Heart left ventricle (tissue), 16 donors: ENCODE data around the gene FAM24A. TPM values are rescaled to one million over a fixed set of nuclear protein-coding genes. Genes with fewer than 3 reads are reported as not detected.
"Not testable (repeated sequence)": the region's sequence is repeated elsewhere in the genome, so short reads cannot be mapped to it uniquely, and the experiment has no call there.

Experiments
- ATAC-seq, 4 donors: fragments of 200-7000 bp; cut with Tn5 transposase; one replicate each; pipeline ENCODE4 v1.9.1; 2020 to 2022; ENCODE audit warnings: moderate library complexity in 4 of 4, mild to moderate bottlenecking in 3 of 4, moderate number of reproducible peaks in 1 of 4
- DNase-seq, 5 donors: peaks; one replicate each; pipeline ENCODE4 v3.0.0-alpha.2; 2020
- H3K27ac ChIP-seq, 12 donors: fragments of 200-600 bp; sonication (generic) in 4 of 12; one replicate each; pipeline versions ENCODE4 v1.5.0 to v1.8.0; 2016 to 2022; ENCODE audit warnings: mild to moderate bottlenecking in 2 of 12
- H3K27me3 ChIP-seq, 9 donors: fragments of 200-600 bp; sonication (generic) in 2 of 9; one replicate each; pipeline versions ENCODE4 v1.5.1 to v1.8.0; 2016 to 2022; ENCODE audit warnings: mild to moderate bottlenecking in 3 of 9
- H3K36me3 ChIP-seq, 9 donors: fragments of 200-600 bp; sonication (generic) in 2 of 9; one replicate each; pipeline versions ENCODE4 v1.5.0 to v1.8.0; 2018 to 2022; ENCODE audit warnings: mild to moderate bottlenecking in 2 of 9
- H3K4me1 ChIP-seq, 12 donors: fragments of 200-600 bp; sonication (generic) in 4 of 12; one replicate each; pipeline versions ENCODE4 v1.5.0 to v1.8.0; 2016 to 2022; ENCODE audit warnings: mild to moderate bottlenecking in 3 of 12
- H3K4me3 ChIP-seq, 12 donors: fragments of 200-600 bp; sonication (generic) in 4 of 12; one replicate each; pipeline versions ENCODE4 v1.5.0 to v1.8.0; 2017 to 2022; ENCODE audit warnings: mild to moderate bottlenecking in 9 of 12, moderate library complexity in 4 of 12
- H3K9me3 ChIP-seq, 12 donors: fragments of 200-600 bp; sonication (generic) in 4 of 12; one replicate each; pipeline versions ENCODE4 v1.5.0 to v1.8.0; 2016 to 2022; ENCODE audit warnings: mild to moderate bottlenecking in 1 of 12
- CTCF ChIP-seq, 12 donors: fragments of 200-600 bp; sonication (generic) in 4 of 12; IDR thresholded peaks; one replicate each; pipeline versions ENCODE4 v1.5.0 to v1.8.0; 2018 to 2022; ENCODE audit warnings: antibody characterized with exemption in 12 of 12, mild to moderate bottlenecking in 5 of 12
- POLR2A ChIP-seq, 2 donors: fragments of 450-650 bp; IDR thresholded peaks; one replicate each; pipeline ENCODE4 v1.6.1; 2017; ENCODE audit warnings: antibody characterized with exemption in 2 of 2, mild to moderate bottlenecking in 2 of 2, moderate library complexity in 2 of 2
- WGBS, 4 donors: extraction: QIAGEN DNeasy Blood & Tissue Kit in 2 of 4; methylation state at CpG; one replicate each; pipeline versions ENCODE4 v1.1.5 to v1.1.7; 2013 to 2018; 5-methylcytosine and 5-hydroxymethylcytosine counted together
- intact Hi-C, 10 donors: fragments of 100-400 bp; cut with DNase I; formaldehyde crosslinking; loops; one replicate each; pipeline versions ENCODE4 v1.11.1 to v1.14.2; 2022
- polyA plus RNA-seq, 2 donors: library from polyadenylated mRNA; stranded (reverse); fragments of 200-250 nt; gene quantifications; one replicate each; pipeline ENCODE4 v1.2.3, GENCODE V29; 2013
- total RNA-seq, 9 donors: library from RNA; depleted of rRNA in 2 of 9; stranded (reverse); fragments of >200 nt in 2 of 9; fragmentation: NEBNext Ultra II Directional in 3 of 9; extraction: Animal tissue kit (Norgen Biotek cat#: 25700) in 3 of 9; gene quantifications; one replicate each; pipeline versions ENCODE4 v1.1.0 to v1.2.4, GENCODE V29; 2016 to 2023
- donor health status: ischemic (EF 13 %, LVEDD 7.1; RV severe dilation, severe dysfunction).
- donor health status: healthy with polysubstance abuse.
- donor health status: DM: no; HTN: yes; CAD: no.
- donor health status: DM: no; HTN: no; CAD: no.
- donor health status: ischemic (EF 25% LVEDD 6.9; RV normal size, moderate dysfunction).
- donor health status: ischemic (EF 25% LVEDD 5.7; RV mildly dilated, moderate dysfunction).
- donor health status: healthy.
- donor health status: DM: yes; HTN: yes; CAD: no.
- donor health status: ischemic (EF 35%, LVEDD 5.7; RV mildly dilated, moderate dysfunction).
- donor health status: nonischemic (EF 11% LVEDD 7.7; RV severe dilation, severe dysfunction).
- donor health status: DM: yes; HTN: yes; CAD: no.
- donor health status: PGD.
- donor health status: ischemic (EF 29% LVEDD 5.4; RV normal size, mild dysfunction).
- donor health status: nonischemic (EF 23%, LVEDD 6.1; RV moderate dilation, normal function).

The FAM24A gene
- total and polyA plus RNA-seq, 11 donors = not detected

- 90 to 98% (median 95%) methylated on average over 1 of the region's 1 CpG for WGBS, 4 donors
- intact Hi-C loops = no loop called here
- no peak for DNase-seq
- no peaks in the 10 kb centered on the region for H3K9me3 ChIP-seq
- no peak overlapping the region for H3K4me3 ChIP-seq
- H3K27me3 ChIP-seq = no peaks in the 10 kb centered on the region
- no peaks in the 10 kb centered on the region for H3K36me3 ChIP-seq
- peaks cover 0 to 4% (median 0%) of the 10 kb centered on the region in 12 donors for H3K4me1 ChIP-seq
- H3K27ac ChIP-seq = no peak overlapping the region
- no peak for ATAC-seq
- TF ChIP-seq POLR2A (IDR thresholded peaks at IDR 0.05) (no peak), CTCF (IDR thresholded peaks at IDR 0.05) (no peak)
These were observed 45.5 kb upstream of the FAM24A start for GRCh38 chr10:122864901-122865300.

DNA sequence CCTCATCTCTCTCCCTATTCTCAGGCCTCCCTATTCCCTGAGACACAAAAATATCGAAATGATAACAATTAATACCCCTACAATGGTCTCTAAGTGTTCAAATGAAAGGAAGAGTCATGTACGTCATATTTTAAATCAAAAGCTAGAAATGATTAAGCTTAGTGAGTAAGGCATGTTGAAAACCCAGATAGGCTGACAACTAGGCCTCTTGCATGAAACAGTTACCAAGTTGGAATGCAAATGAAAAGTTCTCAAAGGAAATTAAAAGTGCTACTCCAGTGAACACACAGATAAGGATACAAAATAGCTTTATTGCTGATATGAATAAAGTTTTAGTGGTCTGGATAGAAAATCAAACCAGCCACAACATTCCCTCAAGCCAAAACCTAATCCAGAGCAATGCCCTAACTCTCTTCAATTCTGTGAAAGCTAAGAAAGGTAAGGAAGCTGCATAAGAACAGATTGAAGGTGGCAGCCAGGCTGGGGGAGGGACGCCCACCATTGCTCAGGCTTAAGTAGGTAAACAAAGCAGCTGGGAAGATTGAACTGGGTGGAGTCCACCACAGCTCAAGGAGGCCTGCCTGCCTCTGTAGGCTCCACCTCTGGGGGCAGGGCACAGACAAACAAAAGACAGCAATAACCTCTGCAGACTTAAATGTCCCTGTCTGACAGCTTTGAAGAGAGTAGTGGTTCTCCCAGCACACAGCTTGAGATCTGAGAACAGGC lies 43.5 kb upstream of the FAM24A start:
- DNase-seq, H3K4me3 ChIP-seq, H3K9me3 ChIP-seq, intact Hi-C loops, H3K27ac ChIP-seq, H3K4me1 ChIP-seq, H3K27me3 ChIP-seq, H3K36me3 ChIP-seq, ATAC-seq: not testable (repeated sequence)
- 85 to 89% (median 88%) methylated on average over 3 of the region's 3 CpGs for WGBS, 4 donors

GRCh38 chr10:122868768-122869167 lies 41.6 kb upstream of the FAM24A start:
- WGBS, 4 donors = 81 to 92% (median 89%) methylated on average over 1 to 2 of the region's 2 CpGs
- H3K27me3 ChIP-seq, ATAC-seq, H3K9me3 ChIP-seq, H3K36me3 ChIP-seq, H3K27ac ChIP-seq, H3K4me3 ChIP-seq, H3K4me1 ChIP-seq, intact Hi-C loops, DNase-seq: not testable (repeated sequence)

DNA sequence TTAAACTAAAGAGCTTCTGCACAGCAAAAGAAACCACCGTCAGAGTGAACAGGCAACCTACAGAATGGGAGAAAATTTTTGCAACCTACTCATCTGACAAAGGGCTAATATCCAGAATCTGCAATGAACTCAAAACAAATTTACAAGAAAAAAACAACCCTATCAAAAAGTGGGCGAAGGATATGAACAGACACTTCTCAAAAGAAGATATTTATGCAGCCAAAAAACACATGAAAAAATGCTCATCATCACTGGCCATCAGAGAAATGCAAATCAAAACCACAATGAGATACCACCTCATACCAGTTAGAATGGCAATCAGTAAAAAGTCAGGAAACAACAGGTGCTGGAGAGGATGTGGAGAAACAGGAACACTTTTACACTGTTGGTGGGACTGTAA lies 38.5 kb upstream of the FAM24A start:
- 86 to 95% (median 93%) methylated on average over 1 to 2 of the region's 2 CpGs for WGBS, 4 donors
- H3K27me3 ChIP-seq, intact Hi-C loops, H3K9me3 ChIP-seq, H3K36me3 ChIP-seq, H3K27ac ChIP-seq, ATAC-seq, DNase-seq, H3K4me1 ChIP-seq, H3K4me3 ChIP-seq: not testable (repeated sequence)

- intact Hi-C loops = no loop called here
- Histone ChIP-seq H3K36me3 (no peaks in the 10 kb centered on the region), H3K4me3 (no peak overlapping the region), H3K9me3 (peaks cover 0 to 8% (median 0%) of the 10 kb centered on the region in 12 donors), H3K4me1 (peaks cover 0 to 15% (median 6%) of the 10 kb centered on the region in 12 donors), H3K27ac (no peak overlapping the region), H3K27me3 (peaks cover 0 to 7% (median 0%) of the 10 kb centered on the region in 9 donors)
- 40 to 53% (median 48%) methylated on average over 6 of the region's 6 CpGs for WGBS, 4 donors
- no peak for TF ChIP-seq CTCF (IDR thresholded peaks at IDR 0.05)
- ATAC-seq (no peak), DNase-seq (no peak)
These were observed 34.5 kb upstream of the FAM24A start for GRCh38 chr10:122875843-122876466.
